ENCODE results near the gene CALCOCO2.

GRCh38 chr17:48854774-48855476 lies 24.1 kb downstream of the CALCOCO2 start:
- no peak for TF ChIP-seq REST (IDR thresholded peaks at IDR 0.05; ENCODE audit: insufficient replicate concordance, low read depth)
- TF ChIP-seq CTCF (IDR thresholded peaks at IDR 0.05; ENCODE audit: insufficient read depth, low read length), result no peak
- TF ChIP-seq POLR2AphosphoS5 (IDR thresholded peaks at IDR 0.05; ENCODE audit: low read depth), result no peak

All from HL-60 (cell line).